C4-2B (cell line): ENCODE results near the gene ATP13A3.

Source experiments
- ZFX ChIP-seq: fragments of 450-650 bp; IDR thresholded peaks from 2 replicates; pipeline ENCODE4 v1.6.1; 2017
- TF ChIP-seq, protein P1 (sequence below): fragments of 450-650 bp; conservative IDR thresholded peaks from 2 replicates; pipeline ENCODE4 v1.5.1; 2017; ENCODE audit warnings: mild to moderate bottlenecking

GRCh38 chr3:194446172-194446571 lies 40.6 kb downstream of the ATP13A3 start:
- TF ChIP-seq, protein P1, sequence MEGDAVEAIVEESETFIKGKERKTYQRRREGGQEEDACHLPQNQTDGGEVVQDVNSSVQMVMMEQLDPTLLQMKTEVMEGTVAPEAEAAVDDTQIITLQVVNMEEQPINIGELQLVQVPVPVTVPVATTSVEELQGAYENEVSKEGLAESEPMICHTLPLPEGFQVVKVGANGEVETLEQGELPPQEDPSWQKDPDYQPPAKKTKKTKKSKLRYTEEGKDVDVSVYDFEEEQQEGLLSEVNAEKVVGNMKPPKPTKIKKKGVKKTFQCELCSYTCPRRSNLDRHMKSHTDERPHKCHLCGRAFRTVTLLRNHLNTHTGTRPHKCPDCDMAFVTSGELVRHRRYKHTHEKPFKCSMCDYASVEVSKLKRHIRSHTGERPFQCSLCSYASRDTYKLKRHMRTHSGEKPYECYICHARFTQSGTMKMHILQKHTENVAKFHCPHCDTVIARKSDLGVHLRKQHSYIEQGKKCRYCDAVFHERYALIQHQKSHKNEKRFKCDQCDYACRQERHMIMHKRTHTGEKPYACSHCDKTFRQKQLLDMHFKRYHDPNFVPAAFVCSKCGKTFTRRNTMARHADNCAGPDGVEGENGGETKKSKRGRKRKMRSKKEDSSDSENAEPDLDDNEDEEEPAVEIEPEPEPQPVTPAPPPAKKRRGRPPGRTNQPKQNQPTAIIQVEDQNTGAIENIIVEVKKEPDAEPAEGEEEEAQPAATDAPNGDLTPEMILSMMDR, result no peak
- TF ChIP-seq ZFX, result no peak
